Natural killer cell treated with Interleukin-12 subunit alpha and Interleukin-12 subunit beta and Interleukin-15 and Interleukin-18, amount 100 ng/mL, for 72 hours (primary cell): Measurements from ENCODE around the gene ACAN. TPM values are rescaled to one million over a fixed set of nuclear protein-coding genes. Genes with fewer than 3 reads are reported as not detected.
A peak's percentile ranks its signal among the peaks of the same experiment; 100 is the strongest.

Source experiments
- ATAC-seq, 2 donors: fragments of 150-1000 bp; cut with Tn5 transposase in 1 of 2; sonication (Bioruptor Pico), chemical (Tn5 transposase) in 1 of 2; 2 replicates each; pipeline ENCODE4 v1.10.0; 2021
- DNase-seq: peaks from one replicate; pipeline ENCODE4 v3.0.0; 2022; ENCODE audit warnings: low spot score
- H3K27ac Mint-ChIP-seq, 2 donors: 1 replicate in 1 of 2; 2 replicates in 1 of 2; pipeline ENCODE4 v1.8.0; 2022; ENCODE audit warnings: mixed read lengths in 2 of 2, mild to moderate bottlenecking in 1 of 2, moderate library complexity in 1 of 2
- H3K27me3 Mint-ChIP-seq, 2 donors: 1 replicate in 1 of 2; 2 replicates in 1 of 2; pipeline ENCODE4 v1.8.0; 2022; ENCODE audit warnings: mixed read lengths in 2 of 2
- H3K36me3 Mint-ChIP-seq: one replicate; pipeline ENCODE4 v1.8.0; 2022; ENCODE audit warnings: mixed read lengths
- H3K4me1 Mint-ChIP-seq, 2 donors: 1 replicate in 1 of 2; 2 replicates in 1 of 2; pipeline ENCODE4 v1.8.0; 2022; ENCODE audit warnings: low read depth in 2 of 2, mixed read lengths in 2 of 2, mild to moderate bottlenecking in 1 of 2
- H3K4me3 Mint-ChIP-seq: one replicate; pipeline ENCODE4 v1.8.0; 2022; ENCODE audit warnings: mixed read lengths
- H3K9me3 Mint-ChIP-seq: 2 replicates; pipeline ENCODE4 v1.8.0; 2022; ENCODE audit warnings: mixed read lengths
- total RNA-seq, 2 donors: library from RNA; stranded (reverse); gene quantifications; one replicate each; pipeline ENCODE4 v1.2.3, GENCODE V29; 2022

The ACAN gene
- total RNA-seq, 2 donors from 2014 or later = 0.05 TPM; not detected in 1

- Mint-ChIP-seq H3K4me3 (no peak overlapping the region), H3K9me3 (no peaks in the 10 kb centered on the region)
- no peak for ATAC-seq
Measured at GRCh38 chr15:88863412-88863811, 60.2 kb downstream of the ACAN start.

GRCh38 chr15:88864861-88865497, 61.7 kb downstream of the ACAN start:
- H3K4me1 Mint-ChIP-seq = peaks cover 0 to 3% of the 10 kb centered on the region in 2 donors

More at GRCh38 chr15:88863412-88863811, 60.2 kb downstream of the ACAN start:
- no peaks in the 10 kb centered on the region for H3K36me3 Mint-ChIP-seq
- no peaks in the 10 kb centered on the region for H3K4me1 Mint-ChIP-seq
- peaks cover 5 to 13% of the 10 kb centered on the region in 2 donors for H3K27me3 Mint-ChIP-seq
- DNase-seq = no peak
- no peak overlapping the region for H3K27ac Mint-ChIP-seq

GRCh38 chr15:88865498-88866099, 62.4 kb downstream of the ACAN start:
- Mint-ChIP-seq H3K4me1 (peaks cover 0 to 3% of the 10 kb centered on the region in 2 donors), H3K4me3 (no peak overlapping the region), H3K27ac (no peak overlapping the region), H3K27me3 (peaks cover 5 to 10% of the 10 kb centered on the region in 2 donors), H3K9me3 (no peaks in the 10 kb centered on the region), H3K36me3 (no peaks in the 10 kb centered on the region)
- ATAC-seq (no peak), DNase-seq (no peak)

More at GRCh38 chr15:88864861-88865497, 61.7 kb downstream of the ACAN start:
- no peak for DNase-seq
- ATAC-seq = no peak
- Mint-ChIP-seq H3K27me3 (peaks cover 5 to 12% of the 10 kb centered on the region in 2 donors), H3K4me3 (no peak overlapping the region), H3K36me3 (no peaks in the 10 kb centered on the region), H3K27ac (no peak overlapping the region), H3K9me3 (no peaks in the 10 kb centered on the region)

GRCh38 chr15:88866295-88866881, 63.2 kb downstream of the ACAN start:
- H3K36me3 Mint-ChIP-seq = no peaks in the 10 kb centered on the region
- H3K27me3 Mint-ChIP-seq = peaks cover 5 to 10% of the 10 kb centered on the region in 2 donors
- H3K4me1 Mint-ChIP-seq = peaks cover 0 to 3% of the 10 kb centered on the region in 2 donors
- H3K4me3 Mint-ChIP-seq = no peak overlapping the region
- peak; percentile 31 for DNase-seq
- no peak overlapping the region for H3K27ac Mint-ChIP-seq
- no peaks in the 10 kb centered on the region for H3K9me3 Mint-ChIP-seq
- ATAC-seq = no peak

GRCh38 chr15:88871313-88871712, 68.1 kb downstream of the ACAN start:
- DNase-seq (peak; percentile 54), ATAC-seq (no peak)
- Mint-ChIP-seq H3K36me3 (no peaks in the 10 kb centered on the region), H3K27me3 (peaks cover 2 to 7% of the 10 kb centered on the region in 2 donors), H3K27ac (no peak overlapping the region), H3K4me1 (peaks cover 0 to 3% of the 10 kb centered on the region in 2 donors), H3K9me3 (no peaks in the 10 kb centered on the region), H3K4me3 (no peak overlapping the region)

- H3K9me3 Mint-ChIP-seq = no peaks in the 10 kb centered on the region
- H3K36me3 Mint-ChIP-seq = no peaks in the 10 kb centered on the region
- no peak overlapping the region for H3K4me3 Mint-ChIP-seq
- DNase-seq = no peak
- ATAC-seq = no peak
- peaks cover 0 to 6% of the 10 kb centered on the region in 2 donors for H3K27me3 Mint-ChIP-seq
- H3K4me1 Mint-ChIP-seq = peaks cover 0 to 5% of the 10 kb centered on the region in 2 donors
- no peak overlapping the region for H3K27ac Mint-ChIP-seq
Measured at GRCh38 chr15:88872106-88872505, 68.9 kb downstream of the ACAN start.

GRCh38 chr15:88872706-88873105, 69.5 kb downstream of the ACAN start:
- Mint-ChIP-seq H3K36me3 (no peaks in the 10 kb centered on the region), H3K9me3 (no peaks in the 10 kb centered on the region), H3K4me3 (no peak overlapping the region), H3K27ac (no peak overlapping the region), H3K4me1 (peaks cover 0 to 5% of the 10 kb centered on the region in 2 donors), H3K27me3 (peaks cover 0 to 6% of the 10 kb centered on the region in 2 donors)
- ATAC-seq (no peak), DNase-seq (no peak)

GRCh38 chr15:88873786-88874185, 70.5 kb downstream of the ACAN start:
- no peaks in the 10 kb centered on the region for H3K36me3 Mint-ChIP-seq
- H3K9me3 Mint-ChIP-seq = no peaks in the 10 kb centered on the region

GRCh38 chr15:88874275-88874674, 71.0 kb downstream of the ACAN start:
- no peaks in the 10 kb centered on the region for H3K9me3 Mint-ChIP-seq
- H3K36me3 Mint-ChIP-seq = no peaks in the 10 kb centered on the region
- ATAC-seq (no peak), DNase-seq (no peak)
- peaks cover 0 to 2% of the 10 kb centered on the region in 2 donors for H3K4me1 Mint-ChIP-seq
- H3K27ac Mint-ChIP-seq = no peak overlapping the region
- peaks cover 0 to 3% of the 10 kb centered on the region in 2 donors for H3K27me3 Mint-ChIP-seq
- no peak overlapping the region for H3K4me3 Mint-ChIP-seq

More at GRCh38 chr15:88873786-88874185, 70.5 kb downstream of the ACAN start:
- DNase-seq (no peak), ATAC-seq (no peak)
- Mint-ChIP-seq H3K27me3 (peaks cover 0 to 4% of the 10 kb centered on the region in 2 donors), H3K4me3 (no peak overlapping the region), H3K4me1 (peaks cover 0 to 4% of the 10 kb centered on the region in 2 donors), H3K27ac (no peak overlapping the region)

- Mint-ChIP-seq H3K9me3 (no peaks in the 10 kb centered on the region), H3K4me1 (peaks cover 0 to 2% of the 10 kb centered on the region in 2 donors), H3K36me3 (no peaks in the 10 kb centered on the region), H3K27ac (no peak overlapping the region), H3K27me3 (peaks cover 0 to 3% of the 10 kb centered on the region in 2 donors), H3K4me3 (no peak overlapping the region)
- no peak for ATAC-seq
- DNase-seq = no peak
Measured at GRCh38 chr15:88874684-88875083, 71.4 kb downstream of the ACAN start.

- no peak for ATAC-seq
- Mint-ChIP-seq H3K4me3 (no peak overlapping the region), H3K36me3 (no peaks in the 10 kb centered on the region), H3K9me3 (no peaks in the 10 kb centered on the region), H3K27ac (no peak overlapping the region), H3K4me1 (peaks cover 0 to 6% of the 10 kb centered on the region in 2 donors), H3K27me3 (peaks cover 0 to 3% of the 10 kb centered on the region in 2 donors)
- DNase-seq = no peak
Measured at GRCh38 chr15:88876573-88876972, 73.3 kb downstream of the ACAN start.

GRCh38 chr15:88877415-88877814, 74.2 kb downstream of the ACAN start:
- no peak for DNase-seq
- no peak for ATAC-seq
- H3K9me3 Mint-ChIP-seq = no peaks in the 10 kb centered on the region
- H3K27ac Mint-ChIP-seq = no peak overlapping the region
- no peaks in the 10 kb centered on the region for H3K27me3 Mint-ChIP-seq
- H3K4me1 Mint-ChIP-seq = peaks cover 0 to 9% of the 10 kb centered on the region in 2 donors
- no peaks in the 10 kb centered on the region for H3K36me3 Mint-ChIP-seq
- H3K4me3 Mint-ChIP-seq = no peak overlapping the region

- Mint-ChIP-seq H3K27me3 (no peaks in the 10 kb centered on the region), H3K36me3 (no peaks in the 10 kb centered on the region), H3K27ac (no peak overlapping the region), H3K4me1 (peaks cover 0 to 9% of the 10 kb centered on the region in 2 donors), H3K9me3 (no peaks in the 10 kb centered on the region), H3K4me3 (no peak overlapping the region)
- DNase-seq = no peak
- no peak for ATAC-seq
Measured at GRCh38 chr15:88877906-88878305, 74.7 kb downstream of the ACAN start.

- no peak for DNase-seq
- Mint-ChIP-seq H3K27ac (no peak overlapping the region), H3K4me1 (peaks cover 0 to 9% of the 10 kb centered on the region in 2 donors), H3K36me3 (no peaks in the 10 kb centered on the region), H3K27me3 (no peaks in the 10 kb centered on the region), H3K4me3 (no peak overlapping the region), H3K9me3 (no peaks in the 10 kb centered on the region)
- peak; percentile 46 to 53 for ATAC-seq
Measured at GRCh38 chr15:88878720-88879184, 75.5 kb downstream of the ACAN start.
